Memory B cell (primary cell): ENCODE data around the gene ATP10B.

Source experiments
- ATAC-seq: fragments of 150-1000 bp; cut with Tn5 transposase; 2 replicates; pipeline ENCODE4 v1.10.0; 2021; ENCODE audit warnings: low read depth, mild to moderate bottlenecking, moderate library complexity
- DNase-seq, 2 donors: peaks; one replicate each; pipeline ENCODE4 v3.0.0; 2022; ENCODE audit warnings: low spot score in 2 of 2
- H3K27ac Mint-ChIP-seq: one replicate; pipeline ENCODE4 v1.8.0; 2022; ENCODE audit warnings: mild to moderate bottlenecking, moderate library complexity, mixed read lengths
- H3K27me3 Mint-ChIP-seq: one replicate; pipeline ENCODE4 v1.8.0; 2022; ENCODE audit warnings: mixed read lengths
- H3K36me3 Mint-ChIP-seq: one replicate; pipeline ENCODE4 v1.8.0; 2022; ENCODE audit warnings: mild to moderate bottlenecking, mixed read lengths
- H3K4me1 Mint-ChIP-seq: one replicate; pipeline ENCODE4 v1.8.0; 2022; ENCODE audit warnings: mixed read lengths
- H3K4me3 Mint-ChIP-seq: one replicate; pipeline ENCODE4 v1.8.0; 2022; ENCODE audit warnings: mild to moderate bottlenecking, moderate library complexity, mixed read lengths
- H3K9me3 Mint-ChIP-seq: one replicate; pipeline ENCODE4 v1.8.0; 2022; ENCODE audit warnings: mixed read lengths

The ATP10B gene

DNA sequence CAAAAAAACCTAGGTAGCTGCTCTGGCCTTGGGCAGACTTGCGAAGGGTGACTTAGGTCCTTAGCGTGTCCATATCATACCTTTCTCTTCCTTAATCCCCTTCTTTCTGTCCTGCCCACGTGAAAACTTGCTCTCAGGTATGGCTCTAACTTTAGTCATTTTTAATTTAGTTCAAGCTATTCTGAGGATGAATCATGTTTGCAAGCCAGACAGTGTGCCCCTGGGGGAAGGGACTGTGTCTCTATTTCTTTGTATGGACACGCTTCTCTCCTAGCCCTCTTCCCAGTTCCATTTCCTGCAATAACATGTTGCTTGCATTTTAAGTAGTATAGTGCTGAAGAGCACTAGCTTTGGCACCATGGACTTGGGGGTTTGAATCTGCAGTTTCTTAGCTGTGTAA, 309.7 kb downstream of the ATP10B start:
- Mint-ChIP-seq H3K27me3 (no peaks in the 10 kb centered on the region), H3K4me1 (no peaks in the 10 kb centered on the region), H3K27ac (no peak overlapping the region), H3K36me3 (no peaks in the 10 kb centered on the region), H3K9me3 (peaks cover 6% of the 10 kb centered on the region), H3K4me3 (no peak overlapping the region)
- DNase-seq (no peak), ATAC-seq (no peak)

DNA sequence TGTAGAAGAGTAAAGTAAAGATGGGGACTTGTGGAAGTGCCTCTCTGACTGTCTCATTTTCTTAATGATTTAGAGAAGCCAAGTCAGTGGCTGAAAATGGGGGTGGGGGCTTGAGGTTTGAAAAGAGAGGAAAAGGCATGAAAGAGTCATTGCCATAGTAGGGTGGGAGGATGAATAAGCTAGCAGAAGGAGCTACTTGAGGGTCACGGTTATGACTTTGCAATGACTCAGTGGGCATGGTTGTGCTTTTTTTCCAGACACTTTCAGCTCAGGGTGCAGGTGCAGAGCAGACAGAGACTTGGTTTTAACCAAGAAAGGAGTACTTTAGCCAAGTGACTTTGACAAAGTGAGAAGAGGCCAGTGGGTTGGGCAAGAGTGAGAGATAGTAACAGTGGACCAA, 312.6 kb downstream of the ATP10B start:
- Mint-ChIP-seq H3K27ac (no peak overlapping the region), H3K4me3 (no peak overlapping the region)
- no peak for ATAC-seq

GRCh38 chr5:160537940-160538339, 314.1 kb downstream of the ATP10B start:
- Mint-ChIP-seq H3K27ac (no peak overlapping the region), H3K4me1 (no peaks in the 10 kb centered on the region), H3K27me3 (no peaks in the 10 kb centered on the region)

More for the DNA sequence above, 312.6 kb downstream of the ATP10B start:
- Mint-ChIP-seq H3K9me3 (no peaks in the 10 kb centered on the region), H3K4me1 (no peaks in the 10 kb centered on the region), H3K36me3 (no peaks in the 10 kb centered on the region), H3K27me3 (no peaks in the 10 kb centered on the region)
- DNase-seq = no peak

DNA sequence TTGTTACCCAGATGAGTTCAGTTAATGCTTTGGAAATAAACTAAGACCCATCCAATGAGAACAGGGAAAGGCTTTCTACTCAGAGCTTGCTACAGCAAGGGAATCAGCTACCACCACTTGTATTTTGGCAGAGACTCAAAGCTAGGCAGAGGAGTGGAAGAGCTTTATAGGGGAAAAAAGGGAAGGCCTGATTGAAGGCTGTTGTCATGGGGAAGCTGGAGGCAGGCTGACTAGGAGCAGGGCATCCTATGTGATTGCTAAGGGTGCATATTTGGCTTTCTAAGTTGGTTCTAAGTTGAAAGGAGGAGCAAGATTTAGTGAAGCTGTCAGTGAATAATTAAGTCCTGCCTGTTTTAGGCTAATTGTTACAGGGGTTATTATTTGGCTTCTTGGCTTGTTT, 314.9 kb downstream of the ATP10B start:
- H3K9me3 Mint-ChIP-seq = no peaks in the 10 kb centered on the region
- no peak overlapping the region for H3K4me3 Mint-ChIP-seq
- H3K27ac Mint-ChIP-seq = no peak overlapping the region
- no peaks in the 10 kb centered on the region for H3K36me3 Mint-ChIP-seq
- DNase-seq = no peak
- H3K27me3 Mint-ChIP-seq = no peaks in the 10 kb centered on the region
- ATAC-seq = no peak
- no peaks in the 10 kb centered on the region for H3K4me1 Mint-ChIP-seq

More at GRCh38 chr5:160537940-160538339, 314.1 kb downstream of the ATP10B start:
- no peaks in the 10 kb centered on the region for H3K9me3 Mint-ChIP-seq
- ATAC-seq = no peak
- H3K36me3 Mint-ChIP-seq = no peaks in the 10 kb centered on the region
- DNase-seq = no peak
- H3K4me3 Mint-ChIP-seq = no peak overlapping the region

DNA sequence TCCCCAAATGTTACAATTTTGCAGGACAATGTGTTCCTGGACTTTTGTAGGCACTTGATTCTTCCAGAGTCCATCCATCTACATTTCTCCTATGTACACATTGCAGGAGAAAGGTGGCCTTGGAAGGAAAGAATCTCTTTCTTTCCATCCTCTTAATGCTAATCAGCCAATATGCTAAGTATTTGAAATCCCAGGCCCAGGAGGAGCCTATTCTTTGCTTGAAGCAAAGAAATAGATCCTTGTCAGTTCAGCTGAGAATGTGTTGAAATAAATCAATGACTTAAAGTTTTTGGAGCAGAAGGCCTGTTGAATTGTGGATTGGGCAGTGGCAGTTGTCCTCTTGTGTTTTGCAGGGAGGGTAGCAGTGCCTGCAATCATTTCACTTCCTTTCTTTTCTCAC, 317.1 kb downstream of the ATP10B start:
- no peak for DNase-seq
- no peak for ATAC-seq
- no peak overlapping the region for H3K27ac Mint-ChIP-seq
- H3K4me3 Mint-ChIP-seq = no peak overlapping the region
- H3K4me1 Mint-ChIP-seq = no peaks in the 10 kb centered on the region
- no peaks in the 10 kb centered on the region for H3K36me3 Mint-ChIP-seq
- H3K27me3 Mint-ChIP-seq = no peaks in the 10 kb centered on the region
- no peaks in the 10 kb centered on the region for H3K9me3 Mint-ChIP-seq

DNA sequence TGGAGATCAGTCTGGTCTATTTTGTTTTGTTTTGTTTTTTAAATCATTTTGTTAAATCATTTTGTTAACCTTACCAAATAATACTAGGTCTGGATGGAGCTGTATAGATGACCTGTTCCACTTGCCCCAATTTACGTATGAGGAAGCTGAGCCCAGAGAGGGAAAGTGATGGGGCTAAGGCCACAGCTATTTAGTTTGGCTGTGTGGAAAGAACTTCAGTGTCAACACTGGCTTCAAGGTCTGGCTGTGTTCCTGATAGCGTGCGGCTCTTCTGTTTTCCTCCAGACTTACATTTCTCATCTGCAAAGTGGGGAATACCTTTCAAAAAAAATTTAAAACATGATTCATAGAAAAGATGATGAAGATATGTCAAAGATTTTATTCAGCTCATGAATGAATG, 317.9 kb downstream of the ATP10B start:
- H3K27ac Mint-ChIP-seq = no peak overlapping the region
- DNase-seq (no peak), ATAC-seq (no peak)
- peaks cover 2% of the 10 kb centered on the region for H3K9me3 Mint-ChIP-seq
- H3K36me3 Mint-ChIP-seq = no peaks in the 10 kb centered on the region
- no peaks in the 10 kb centered on the region for H3K4me1 Mint-ChIP-seq
- H3K4me3 Mint-ChIP-seq = no peak overlapping the region
- H3K27me3 Mint-ChIP-seq = no peaks in the 10 kb centered on the region

- DNase-seq (no peak), ATAC-seq (no peak)
- peaks cover 2% of the 10 kb centered on the region for H3K9me3 Mint-ChIP-seq
- H3K36me3 Mint-ChIP-seq = no peaks in the 10 kb centered on the region
- H3K4me1 Mint-ChIP-seq = no peaks in the 10 kb centered on the region
- no peak overlapping the region for H3K4me3 Mint-ChIP-seq
- H3K27ac Mint-ChIP-seq = no peak overlapping the region
- H3K27me3 Mint-ChIP-seq = peaks cover 3% of the 10 kb centered on the region
Measured at GRCh38 chr5:160525471-160526261, 326.3 kb downstream of the ATP10B start.

GRCh38 chr5:160524827-160525226, 327.2 kb downstream of the ATP10B start:
- peaks cover 2% of the 10 kb centered on the region for H3K9me3 Mint-ChIP-seq
- peaks cover 3% of the 10 kb centered on the region for H3K27me3 Mint-ChIP-seq
- H3K36me3 Mint-ChIP-seq = no peaks in the 10 kb centered on the region
- no peak for ATAC-seq
- H3K4me1 Mint-ChIP-seq = no peaks in the 10 kb centered on the region
- no peak overlapping the region for H3K4me3 Mint-ChIP-seq
- DNase-seq = no peak
- no peak overlapping the region for H3K27ac Mint-ChIP-seq

GRCh38 chr5:160523502-160524163, 328.4 kb downstream of the ATP10B start:
- Mint-ChIP-seq H3K9me3 (no peaks in the 10 kb centered on the region), H3K4me3 (no peak overlapping the region), H3K4me1 (no peaks in the 10 kb centered on the region), H3K27me3 (peaks cover 3% of the 10 kb centered on the region), H3K27ac (no peak overlapping the region), H3K36me3 (peaks cover 2% of the 10 kb centered on the region)
- ATAC-seq (no peak), DNase-seq (no peak)

DNA sequence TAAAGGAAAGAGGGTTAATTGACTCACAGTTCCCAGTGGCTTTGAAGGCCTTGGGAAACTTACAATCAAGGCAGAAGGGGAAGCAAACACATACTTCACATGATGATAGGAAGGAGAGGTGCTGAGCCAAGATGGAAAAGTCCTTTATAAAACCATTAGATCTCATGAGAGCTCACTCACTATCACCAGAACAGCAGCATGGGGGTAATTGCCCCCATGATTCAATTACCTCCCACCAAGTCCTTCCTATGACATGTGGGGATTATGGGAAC, 330.7 kb downstream of the ATP10B start:
- Mint-ChIP-seq H3K36me3 (peaks cover 3% of the 10 kb centered on the region), H3K9me3 (no peaks in the 10 kb centered on the region), H3K27me3 (peaks cover 1% of the 10 kb centered on the region), H3K27ac (no peak overlapping the region), H3K4me3 (no peak overlapping the region), H3K4me1 (no peaks in the 10 kb centered on the region)
- ATAC-seq (no peak), DNase-seq (no peak)

DNA sequence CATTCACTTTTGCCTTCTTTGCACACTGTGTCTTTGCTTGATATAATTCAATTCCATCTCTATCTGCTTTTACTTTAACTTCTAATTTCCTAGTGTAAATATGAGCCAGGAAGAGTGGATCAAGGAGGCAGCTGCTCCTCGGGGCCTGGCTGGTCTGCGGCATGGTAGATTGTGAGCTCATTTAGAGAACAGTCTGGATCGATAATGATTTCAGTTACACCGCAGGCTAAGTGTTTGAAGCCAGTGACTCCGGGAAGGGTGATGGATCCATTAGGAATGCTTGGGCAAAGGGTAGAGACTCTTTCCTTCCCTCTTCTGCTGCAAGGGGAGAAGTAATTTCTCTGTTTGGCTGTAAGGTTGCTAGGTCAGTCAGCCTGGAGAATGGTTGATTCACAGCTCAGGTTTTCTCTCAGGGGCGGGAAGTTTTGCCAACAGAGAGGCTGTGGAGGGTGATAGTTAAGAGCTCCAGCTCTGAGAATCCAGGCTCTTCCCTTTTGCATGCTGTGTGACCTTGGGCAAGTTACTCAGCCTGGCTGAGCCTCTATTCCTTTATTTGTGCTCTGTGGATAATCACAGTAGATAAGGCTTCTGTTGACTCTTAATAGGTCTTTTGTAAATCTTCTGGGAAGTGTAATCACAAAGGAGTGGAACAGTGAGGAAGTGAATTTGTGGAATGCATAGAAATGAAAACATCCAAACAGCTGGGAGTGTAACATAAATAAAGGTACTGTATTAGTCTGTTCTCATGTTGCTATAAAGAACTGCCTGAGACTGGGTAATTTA, 331.2 kb downstream of the ATP10B start:
- Mint-ChIP-seq H3K4me3 (no peak overlapping the region), H3K36me3 (peaks cover 3% of the 10 kb centered on the region)
- no peak for DNase-seq

DNA sequence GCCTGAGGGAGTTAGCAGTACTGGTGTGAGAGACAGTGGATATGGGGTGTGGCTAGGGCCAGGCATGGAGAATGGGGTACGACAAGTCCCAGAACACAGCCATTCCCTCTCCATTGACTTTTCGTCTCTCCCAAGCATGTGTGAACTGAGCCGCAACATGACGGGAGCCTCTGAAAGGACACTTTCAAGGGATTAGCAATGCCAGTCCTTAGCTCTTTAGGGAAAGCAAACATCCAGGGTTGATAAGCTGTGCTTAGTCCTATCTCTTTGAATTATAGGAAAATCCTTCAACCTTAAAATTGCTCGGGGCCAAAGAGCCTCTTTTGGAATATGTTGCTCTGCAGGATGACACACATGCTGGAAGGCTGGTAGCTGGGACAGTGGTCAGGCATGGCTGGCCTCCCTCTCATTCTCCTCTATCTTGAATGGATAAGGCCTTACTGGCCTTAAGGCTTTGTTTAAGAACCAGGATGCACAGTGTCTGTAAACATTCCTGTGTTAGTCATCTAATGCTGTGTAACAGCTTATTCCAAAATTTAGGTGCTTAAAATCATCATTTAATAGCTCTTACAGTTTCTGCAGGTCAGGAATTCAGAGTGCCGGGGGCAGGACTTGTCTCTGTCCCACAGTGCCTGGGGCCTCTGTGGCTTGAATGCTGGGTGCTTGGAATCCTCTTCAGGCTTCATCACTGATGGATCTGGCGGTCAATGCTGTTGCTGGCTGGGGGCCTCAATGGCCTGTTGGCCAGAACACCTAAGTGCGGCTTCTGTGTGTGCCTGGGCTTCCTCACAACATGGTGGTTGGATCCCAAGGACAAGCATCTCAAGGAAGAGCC, 335.1 kb downstream of the ATP10B start:
- no peaks in the 10 kb centered on the region for H3K9me3 Mint-ChIP-seq
- H3K27me3 Mint-ChIP-seq = peaks cover 4% of the 10 kb centered on the region
- H3K36me3 Mint-ChIP-seq = peaks cover 3% of the 10 kb centered on the region
- no peaks in the 10 kb centered on the region for H3K4me1 Mint-ChIP-seq
- no peak overlapping the region for H3K27ac Mint-ChIP-seq
- no peak overlapping the region for H3K4me3 Mint-ChIP-seq
- DNase-seq (no peak), ATAC-seq (no peak)

More for the DNA sequence above, 331.2 kb downstream of the ATP10B start:
- ATAC-seq = no peak
- H3K27me3 Mint-ChIP-seq = peaks cover 1% of the 10 kb centered on the region
- H3K27ac Mint-ChIP-seq = no peak overlapping the region
- no peaks in the 10 kb centered on the region for H3K9me3 Mint-ChIP-seq
- no peaks in the 10 kb centered on the region for H3K4me1 Mint-ChIP-seq

GRCh38 chr5:160514866-160515265, 337.1 kb downstream of the ATP10B start:
- ATAC-seq = no peak
- Mint-ChIP-seq H3K27ac (no peak overlapping the region), H3K4me3 (no peak overlapping the region), H3K36me3 (peaks cover 3% of the 10 kb centered on the region), H3K27me3 (peaks cover 4% of the 10 kb centered on the region), H3K4me1 (no peaks in the 10 kb centered on the region), H3K9me3 (no peaks in the 10 kb centered on the region)
- no peak for DNase-seq

DNA sequence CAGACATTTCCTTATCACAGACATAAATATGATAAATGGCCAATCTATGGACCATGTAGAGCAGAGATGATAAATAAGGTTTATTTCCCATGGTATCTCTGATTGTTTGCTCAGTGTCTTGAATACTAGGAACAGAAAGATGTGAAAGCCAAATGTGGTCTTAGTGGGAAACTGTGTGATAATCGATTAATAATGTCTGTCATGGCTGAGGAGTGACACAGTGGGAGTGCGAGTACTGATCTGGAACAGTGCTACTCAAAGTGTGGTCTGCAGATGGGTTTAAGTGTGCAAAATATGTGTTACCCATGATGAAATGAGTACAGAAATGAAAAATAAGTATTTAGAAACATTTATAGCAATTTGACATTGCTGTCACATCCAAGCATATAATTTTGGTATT, 337.8 kb downstream of the ATP10B start:
- ATAC-seq (no peak), DNase-seq (no peak)
- peaks cover 1% of the 10 kb centered on the region for H3K36me3 Mint-ChIP-seq
- H3K4me3 Mint-ChIP-seq = no peak overlapping the region
- H3K9me3 Mint-ChIP-seq = no peaks in the 10 kb centered on the region
- no peaks in the 10 kb centered on the region for H3K4me1 Mint-ChIP-seq
- no peak overlapping the region for H3K27ac Mint-ChIP-seq
- H3K27me3 Mint-ChIP-seq = peaks cover 4% of the 10 kb centered on the region
